Neural progenitor cell (in vitro differentiated cells): ENCODE measurements around the gene KLK6. TPM values are rescaled to one million over a fixed set of nuclear protein-coding genes. Genes with fewer than 3 reads are reported as not detected.

ENCODE experiments used
- DNase-seq: peaks from one replicate; pipeline ENCODE4 v3.0.0-alpha.2; 2016; ENCODE audit warnings: low spot score
- H2AFZ ChIP-seq: fragments of 200-600 bp; sonication (generic); replicated peaks from 2 replicates; pipeline ENCODE4 v1.6.1; 2016; ENCODE audit warnings: antibody characterized with exemption
- H3F3A ChIP-seq: fragments of 200-600 bp; sonication (generic); 2 replicates; pipeline ENCODE4 v1.6.1; 2016; ENCODE audit warnings: antibody characterized with exemption, low read depth
- H3K27ac ChIP-seq: fragments of 200-600 bp; sonication (generic); 2 replicates; pipeline ENCODE4 v1.5.1; 2016; ENCODE audit warnings: mild to moderate bottlenecking
- H3K27me3 ChIP-seq: fragments of 200-600 bp; sonication (generic); 2 replicates; pipeline ENCODE4 v1.6.1; 2016; ENCODE audit warnings: mild to moderate bottlenecking, moderate library complexity
- H3K36me3 ChIP-seq: fragments of 200-600 bp; sonication (generic); 2 replicates; pipeline ENCODE4 v1.5.1; 2016
- H3K4me1 ChIP-seq: fragments of 200-600 bp; sonication (generic); 2 replicates; pipeline ENCODE4 v1.6.1; 2016; ENCODE audit warnings: mixed run types
- H3K4me2 ChIP-seq: fragments of 200-600 bp; sonication (generic); 2 replicates; pipeline ENCODE4 v1.6.1; 2016
- H3K4me3 ChIP-seq: fragments of 200-600 bp; sonication (generic); 2 replicates; pipeline ENCODE4 v1.5.1; 2016
- H3K79me2 ChIP-seq: fragments of 200-600 bp; sonication (generic); 2 replicates; pipeline ENCODE4 v1.6.1; 2016; ENCODE audit warnings: low read depth
- H3K9ac ChIP-seq: fragments of 200-600 bp; sonication (generic); 2 replicates; pipeline ENCODE4 v1.6.1; 2016
- H3K9me3 ChIP-seq: fragments of 200-600 bp; sonication (generic); 2 replicates; pipeline ENCODE4 v1.5.1; 2016; ENCODE audit warnings: low read depth
- H4K20me1 ChIP-seq: fragments of 200-600 bp; sonication (generic); 2 replicates; pipeline ENCODE4 v1.6.1; 2016; ENCODE audit warnings: low read depth
- H3K27ac Mint-ChIP-seq: 3 replicates; pipeline ENCODE4 v1.8.0; 2021; ENCODE audit warnings: mixed read lengths
- H3K27me3 Mint-ChIP-seq: 2 replicates; pipeline ENCODE4 v1.8.0; 2022; ENCODE audit warnings: low read depth, mild to moderate bottlenecking, inconsistent platforms, moderate library complexity, mixed read lengths; ENCODE audit not compliant: insufficient read depth
- H3K36me3 Mint-ChIP-seq: 3 replicates; pipeline ENCODE4 v1.8.0; 2021; ENCODE audit warnings: mixed read lengths
- H3K4me1 Mint-ChIP-seq: 3 replicates; pipeline ENCODE4 v1.8.0; 2021; ENCODE audit warnings: mixed read lengths
- H3K4me3 Mint-ChIP-seq: 3 replicates; pipeline ENCODE4 v1.8.0; 2021; ENCODE audit warnings: mild to moderate bottlenecking, moderate library complexity, mixed read lengths
- H3K9me3 Mint-ChIP-seq: 3 replicates; pipeline ENCODE4 v1.8.0; 2020; ENCODE audit warnings: mixed read lengths
- CTCF ChIP-seq: fragments of 200-600 bp; sonication (generic); IDR thresholded peaks from 2 replicates; pipeline ENCODE4 v1.5.1; 2017; ENCODE audit warnings: antibody characterized with exemption, mild to moderate bottlenecking
- EZH2 ChIP-seq: fragments of 200-600 bp; sonication (generic); IDR thresholded peaks from 2 replicates; pipeline ENCODE4 v1.6.1; 2017; ENCODE audit warnings: antibody characterized with exemption, mild to moderate bottlenecking, moderate library complexity
- EZH2phosphoT487 ChIP-seq: fragments of 200-600 bp; sonication (generic); IDR thresholded peaks from 2 replicates; pipeline ENCODE4 v1.6.1; 2017; ENCODE audit warnings: antibody characterized with exemption
- total RNA-seq: library from RNA; depleted of rRNA; stranded (reverse); fragments of >200 nt; gene quantifications from 2 replicates; pipeline ENCODE4 v1.2.3, GENCODE V29; 2015; ENCODE audit warnings: low replicate concordance

KLK6 gene
- total RNA-seq, 1 donor from 2014 or later, result not detected

GRCh38 chr19:51002089-51002532 lies 32.7 kb upstream of the KLK6 start:
- Histone ChIP-seq H3K27me3 (peaks cover 27% of the 10 kb centered on the region), H3K4me1 (peaks cover 11% of the 10 kb centered on the region), H4K20me1 (no peaks in the 10 kb centered on the region), H3F3A (no peaks in the 10 kb centered on the region), H3K27ac (no peak overlapping the region), H3K36me3 (no peaks in the 10 kb centered on the region), H3K4me3 (peak overlapping the region; percentile 2), H2AFZ (peak overlapping the region; percentile 34), H3K9me3 (no peaks in the 10 kb centered on the region), H3K79me2 (no peaks in the 10 kb centered on the region), H3K9ac (no peak overlapping the region), H3K4me2 (peak overlapping the region; percentile 47)
- DNase-seq, result no peak
- Mint-ChIP-seq H3K27me3 (peaks cover 19% of the 10 kb centered on the region), H3K4me1 (peaks cover 17% of the 10 kb centered on the region), H3K9me3 (no peaks in the 10 kb centered on the region), H3K4me3 (no peak overlapping the region), H3K27ac (no peak overlapping the region), H3K36me3 (no peaks in the 10 kb centered on the region)
- TF ChIP-seq EZH2phosphoT487 (no peak), EZH2 (no peak), CTCF (no peak)

- H3F3A ChIP-seq, result no peaks in the 10 kb centered on the region
- no peaks in the 10 kb centered on the region for H3K9me3 Mint-ChIP-seq
- DNase-seq, result no peak
- no peak within 1 kb of the TSS for H3K27ac ChIP-seq
- peak within 1 kb of the TSS; percentile 45 for H2AFZ ChIP-seq
- H3K9ac ChIP-seq, result no peak within 1 kb of the TSS
- no peaks in the 10 kb centered on the region for H4K20me1 ChIP-seq
- H3K27me3 ChIP-seq, result peaks cover 24% of the 10 kb centered on the region
- no peak within 1 kb of the TSS for H3K4me3 Mint-ChIP-seq
- peaks cover 19% of the 10 kb centered on the region for H3K27me3 Mint-ChIP-seq
- H3K4me2 ChIP-seq, result peak within 1 kb of the TSS; percentile 47
- H3K79me2 ChIP-seq, result no peaks in the 10 kb centered on the region
- TF ChIP-seq EZH2phosphoT487, result no peak
- no peak for TF ChIP-seq EZH2
- TF ChIP-seq CTCF, result no peak
- H3K4me1 ChIP-seq, result peaks cover 11% of the 10 kb centered on the region
- no peaks in the 10 kb centered on the region for H3K36me3 ChIP-seq
- peak within 1 kb of the TSS; percentile 2 for H3K4me3 ChIP-seq
- peak within 1 kb of the TSS; percentile 53 for H3K27ac Mint-ChIP-seq
- H3K9me3 ChIP-seq, result no peaks in the 10 kb centered on the region
- H3K36me3 Mint-ChIP-seq, result no peaks in the 10 kb centered on the region
- H3K4me1 Mint-ChIP-seq, result peaks cover 17% of the 10 kb centered on the region
Measured at GRCh38 chr19:51001515-51001914, 32.1 kb upstream of the KLK6 start, which contains the start of gene KLK8. Gene KLK8 (minus strand): TSS chr19:51001604. CDS start chr19:51001167, 437 bp downstream.

GRCh38 chr19:51000981-51001380 lies 31.6 kb upstream of the KLK6 start:
- no peak overlapping the region for H3K4me3 Mint-ChIP-seq
- Histone ChIP-seq H3K36me3 (no peaks in the 10 kb centered on the region), H3K79me2 (no peaks in the 10 kb centered on the region), H3K4me1 (peaks cover 11% of the 10 kb centered on the region), H3K9me3 (no peaks in the 10 kb centered on the region), H2AFZ (peak overlapping the region; percentile 45), H4K20me1 (no peaks in the 10 kb centered on the region), H3K4me2 (no peak overlapping the region), H3F3A (no peaks in the 10 kb centered on the region), H3K9ac (no peak overlapping the region), H3K4me3 (no peak overlapping the region), H3K27ac (no peak overlapping the region), H3K27me3 (peaks cover 19% of the 10 kb centered on the region)
- TF ChIP-seq EZH2phosphoT487 (no peak), CTCF (no peak), EZH2 (no peak)
- DNase-seq, result peak; percentile 44
- H3K4me1 Mint-ChIP-seq, result peaks cover 17% of the 10 kb centered on the region
- H3K27ac Mint-ChIP-seq, result no peak overlapping the region
- H3K9me3 Mint-ChIP-seq, result no peaks in the 10 kb centered on the region
- peaks cover 17% of the 10 kb centered on the region for H3K27me3 Mint-ChIP-seq
- H3K36me3 Mint-ChIP-seq, result no peaks in the 10 kb centered on the region
